SK-MEL-5 (cell line): ENCODE measurements around the gene CSF3R. TPM values are rescaled to one million over a fixed set of nuclear protein-coding genes. Genes with fewer than 3 reads are reported as not detected.
"Not testable (repeated sequence)": the region's sequence is repeated elsewhere in the genome, so short reads cannot be mapped to it uniquely, and the experiment has no call there.

ENCODE experiments used
- DNase-seq: peaks from one replicate; pipeline ENCODE4 v3.0.0-alpha.2; 2016; ENCODE audit warnings: low read depth, low spot score
- in situ Hi-C: cut with HindIII; loops from 2 replicates; pipeline ENCODE4 v1.10.0; 2016; ENCODE audit warnings: low sequenced_read_pairs, high pct_unique_total_duplicates, low pct_unique_long_range_greater_than_20kb
- total RNA-seq: library from RNA; depleted of rRNA; stranded (reverse); fragments of >200 nt; shearing (Covaris generic); gene quantifications from 2 replicates; pipeline ENCODE4 v1.2.3, GENCODE V29; 2014

The CSF3R gene
- total RNA-seq, 1 experiment from 2014 or later, result not detected

- in situ Hi-C loops, DNase-seq: not testable (repeated sequence)
Measured at GRCh38 chr1:36489258-36490051, 6.7 kb upstream of the CSF3R start.

GRCh38 chr1:36487906-36488305 lies 5.2 kb upstream of the CSF3R start:
- in situ Hi-C loops, result no loop called here
- no peak for DNase-seq

GRCh38 chr1:36487336-36487725 lies 4.6 kb upstream of the CSF3R start:
- in situ Hi-C loops, DNase-seq: not testable (repeated sequence)

- DNase-seq, result no peak
Measured at GRCh38 chr1:36486439-36487335, 4.0 kb upstream of the CSF3R start.

GRCh38 chr1:36486093-36486438 lies 3.4 kb upstream of the CSF3R start:
- in situ Hi-C loops, result no loop called here

More at GRCh38 chr1:36486439-36487335, 4.0 kb upstream of the CSF3R start:
- in situ Hi-C loops, result no loop called here

GRCh38 chr1:36484099-36484498 lies 1.4 kb upstream of the CSF3R start:
- no peak for DNase-seq
- in situ Hi-C loops, result no loop called here

More at GRCh38 chr1:36486093-36486438, 3.4 kb upstream of the CSF3R start:
- DNase-seq, result no peak

GRCh38 chr1:36481771-36482723 lies 666 bp downstream of the CSF3R start:
- in situ Hi-C loops, result no loop called here

GRCh38 chr1:36481091-36481490 lies 1.6 kb downstream of the CSF3R start:
- in situ Hi-C loops, result no loop called here
- no peak for DNase-seq

More at GRCh38 chr1:36481771-36482723, 666 bp downstream of the CSF3R start:
- no peak for DNase-seq

- in situ Hi-C loops, result no loop called here
- DNase-seq, result no peak
Measured at GRCh38 chr1:36480161-36480560, 2.6 kb downstream of the CSF3R start.

GRCh38 chr1:36479505-36480051 lies 3.1 kb downstream of the CSF3R start:
- in situ Hi-C loops, result no loop called here
- no peak for DNase-seq

- in situ Hi-C loops, DNase-seq: not testable (repeated sequence)
Measured at GRCh38 chr1:36477615-36478014, 5.1 kb downstream of the CSF3R start.

- in situ Hi-C loops, result no loop called here
- no peak for DNase-seq
Measured at GRCh38 chr1:36476945-36477344, 5.8 kb downstream of the CSF3R start.

GRCh38 chr1:36475910-36476604 lies 6.7 kb downstream of the CSF3R start:
- no peak for DNase-seq
- in situ Hi-C loops, result no loop called here

GRCh38 chr1:36475341-36475740 lies 7.4 kb downstream of the CSF3R start:
- DNase-seq, result no peak
- in situ Hi-C loops, result no loop called here

- no peak for DNase-seq
- in situ Hi-C loops, result no loop called here
Measured at GRCh38 chr1:36472656-36473055, 10.1 kb downstream of the CSF3R start.

- in situ Hi-C loops, result no loop called here
- no peak for DNase-seq
Measured at GRCh38 chr1:36471830-36472641, 10.7 kb downstream of the CSF3R start.
